Fibroblast of mammary gland (primary cell): ENCODE results near the gene CADPS2.

Source experiments
- DNase-seq: peaks from one replicate; pipeline ENCODE4 v3.0.0-alpha.2; 2010; ENCODE audit warnings: low read depth
- H3K4me3 ChIP-seq: 2 replicates; pipeline ENCODE4 v1.5.1; 2011; ENCODE audit warnings: low read depth, mild to moderate bottlenecking, low read length, moderate library complexity; ENCODE audit not compliant: control insufficient read depth
- CTCF ChIP-seq: conservative IDR thresholded peaks from 2 replicates; pipeline ENCODE4 v1.5.1; 2011; ENCODE audit warnings: low read depth, low read length, inconsistent platforms; ENCODE audit not compliant: control insufficient read depth, insufficient read depth

The CADPS2 gene

GRCh38 chr7:122833888-122834570 is 52.2 kb downstream of the CADPS2 start:
- TF ChIP-seq CTCF: no peak
- no peak overlapping the region for H3K4me3 ChIP-seq
- DNase-seq: no peak

GRCh38 chr7:122831436-122831835 is 54.8 kb downstream of the CADPS2 start:
- TF ChIP-seq CTCF: no peak
- DNase-seq: no peak
- no peak overlapping the region for H3K4me3 ChIP-seq

GRCh38 chr7:122829962-122830361 is 56.3 kb downstream of the CADPS2 start:
- no peak for DNase-seq
- no peak for TF ChIP-seq CTCF
- H3K4me3 ChIP-seq: no peak overlapping the region

- DNase-seq: no peak
- no peak overlapping the region for H3K4me3 ChIP-seq
- TF ChIP-seq CTCF: no peak
Observed at GRCh38 chr7:122827763-122828162, 58.5 kb downstream of the CADPS2 start.

GRCh38 chr7:122813845-122814244 is 72.4 kb downstream of the CADPS2 start:
- no peak for TF ChIP-seq CTCF
- H3K4me3 ChIP-seq: no peak overlapping the region
- DNase-seq: no peak

GRCh38 chr7:122803851-122804250 is 82.4 kb downstream of the CADPS2 start:
- DNase-seq: no peak
- H3K4me3 ChIP-seq: no peak overlapping the region
- no peak for TF ChIP-seq CTCF

- H3K4me3 ChIP-seq: no peak overlapping the region
- peak; percentile 32 for DNase-seq
- peak; percentile 15 for TF ChIP-seq CTCF
Observed at GRCh38 chr7:122803323-122803722, 82.9 kb downstream of the CADPS2 start.
